Activated naive CD4-positive, alpha-beta T cell treated with anti-CD3 and anti-CD28 coated beads, Interleukin-2, amount 10 ng/mL, durations not matched to agents 5 hours and 36 hours (primary cell): ENCODE measurements around the gene FBXL3. TPM values are rescaled to one million over a fixed set of nuclear protein-coding genes. Genes with fewer than 3 reads are reported as not detected.

ENCODE experiments used
- total RNA-seq, 2 experiments: library from RNA; stranded (reverse); gene quantifications; one replicate each; pipeline ENCODE4 v1.2.3, GENCODE V29; 2021

FBXL3 gene
- 10 to 100 TPM; 45.9 to 47.5 TPM for total RNA-seq

GRCh38 chr13:77026861-77027621 lies at the start of gene FBXL3:
Gene FBXL3, minus strand, starts transcription at chr13:77027159. Its CDS starts 5,299 bp downstream, at chr13:77021860.

DNA sequence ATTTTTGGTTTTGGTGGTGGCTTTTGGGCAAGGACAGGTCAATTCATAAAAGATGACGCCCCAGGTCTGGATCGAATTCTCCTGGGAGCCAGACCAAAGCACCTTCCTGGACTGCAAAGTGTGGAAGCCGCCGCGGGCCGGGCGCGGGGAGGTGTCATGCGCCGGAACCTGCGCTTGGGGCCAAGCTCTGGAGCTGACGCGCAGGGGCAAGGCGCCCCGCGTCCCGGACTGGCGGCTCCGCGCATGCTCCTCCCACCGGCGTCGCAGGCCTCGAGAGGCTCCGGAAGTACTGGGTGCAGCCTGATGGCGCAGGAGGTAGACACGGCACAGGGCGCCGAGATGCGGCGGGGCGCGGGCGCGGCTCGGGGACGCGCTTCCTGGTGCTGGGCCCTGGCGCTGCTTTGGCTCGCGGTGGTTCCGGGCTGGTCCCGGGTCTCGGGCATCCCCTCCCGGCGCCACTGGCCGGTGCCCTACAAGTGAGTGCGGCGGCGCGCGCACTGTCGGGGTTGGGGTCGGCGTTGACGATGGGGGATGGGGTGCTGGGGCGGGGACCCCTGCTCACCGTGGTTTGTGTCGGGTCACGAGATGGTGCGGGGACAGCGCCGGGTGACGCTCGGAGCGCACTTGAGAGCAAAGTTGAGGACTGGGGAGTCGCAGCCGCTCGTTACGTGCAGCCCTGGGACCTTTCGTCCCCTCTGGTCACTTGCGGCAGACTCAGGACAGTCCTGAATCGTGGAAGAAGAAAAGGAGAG lies 35.0 kb downstream of the FBXL3 start, which contains the start of gene CLN5:
Gene CLN5 (plus strand): TSS at position 286 of the 752 bp plus-strand sequence. CDS start 18 bp downstream, at position 304.

Other genes starting within 250 kb of the FBXL3 start
- gene KCTD12, start 140.8 kb downstream of the FBXL3 start, total RNA-seq: 10 to 100 TPM in 1 of 2 experiments, 1 to 10 TPM in 1; 10.0 to 10.6 TPM
- gene ACOD1, start 78.6 kb downstream of the FBXL3 start, total RNA-seq: not detected
- gene CLN5, start 35.1 kb downstream of the FBXL3 start, total RNA-seq: 10 to 100 TPM; 13.6 to 14.5 TPM